Stimulated activated CD4-positive, alpha-beta T cell treated with anti-CD3 and anti-CD28 coated beads, Interleukin-2, amount 100 ng/mL, for 48 hours (primary cell): Measurements from ENCODE around the gene PIGK.

Source experiments
- DNase-seq, 2 donors: peaks; one replicate each; pipeline ENCODE4 v3.0.0-alpha.2; 2020

PIGK gene

DNA sequence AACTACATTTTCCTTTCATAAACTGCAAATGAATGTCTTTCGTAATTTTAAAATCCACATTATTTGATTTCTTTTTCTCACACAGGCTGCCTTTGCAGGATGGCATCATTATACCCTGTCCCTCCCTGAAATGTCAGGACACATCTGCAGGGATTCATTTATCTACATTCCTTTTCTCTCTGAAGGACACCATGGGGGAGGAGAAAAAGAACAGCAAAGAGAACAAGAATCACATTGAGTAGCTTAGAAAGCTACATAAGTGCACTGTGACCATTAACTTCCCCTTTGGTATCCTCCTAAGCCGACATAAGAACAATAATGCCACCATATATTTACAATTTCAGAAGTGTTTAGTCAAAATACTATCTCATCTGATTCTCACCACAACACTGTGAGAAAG lies 129.5 kb downstream of the PIGK start:
- DNase-seq = no peak

DNA sequence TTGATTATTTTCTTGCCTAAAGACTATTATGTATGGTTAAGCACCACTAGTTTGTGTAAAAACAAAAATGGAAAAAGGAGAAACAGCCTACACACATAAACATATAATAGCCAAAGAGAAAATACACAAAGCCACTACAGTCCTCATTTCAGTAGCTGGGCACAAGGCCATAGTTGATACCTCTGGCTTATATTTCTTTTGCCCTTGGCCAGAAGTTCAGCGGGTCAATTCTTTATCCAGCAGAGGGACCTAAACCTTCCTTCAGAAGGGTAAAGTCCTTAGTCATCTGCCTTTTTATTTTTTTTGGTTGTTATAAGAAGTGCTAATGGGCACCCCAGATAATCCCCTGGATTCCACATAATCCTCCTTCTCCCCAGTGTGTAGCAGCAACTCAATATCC lies 134.1 kb downstream of the PIGK start:
- no peak for DNase-seq

DNA sequence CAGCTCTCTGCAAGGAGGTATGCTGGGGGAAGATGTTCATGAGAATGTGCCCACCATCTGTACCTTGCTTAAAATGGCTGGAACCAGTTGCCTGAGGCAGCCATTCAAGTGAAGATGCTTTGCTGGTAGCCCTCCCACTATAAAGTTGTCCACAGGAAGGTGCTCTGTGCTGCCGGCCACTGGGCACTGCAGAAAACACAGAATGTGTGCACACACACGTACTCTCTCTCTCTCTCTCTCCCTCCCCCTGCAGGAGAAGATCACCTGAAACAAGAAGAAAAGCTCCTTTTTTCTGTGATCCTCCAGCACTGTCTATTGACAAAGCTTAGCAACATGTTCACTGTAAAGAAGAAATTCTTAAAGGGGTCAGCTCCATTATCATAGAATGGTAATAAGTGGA lies 134.8 kb downstream of the PIGK start:
- DNase-seq = no peak

DNA sequence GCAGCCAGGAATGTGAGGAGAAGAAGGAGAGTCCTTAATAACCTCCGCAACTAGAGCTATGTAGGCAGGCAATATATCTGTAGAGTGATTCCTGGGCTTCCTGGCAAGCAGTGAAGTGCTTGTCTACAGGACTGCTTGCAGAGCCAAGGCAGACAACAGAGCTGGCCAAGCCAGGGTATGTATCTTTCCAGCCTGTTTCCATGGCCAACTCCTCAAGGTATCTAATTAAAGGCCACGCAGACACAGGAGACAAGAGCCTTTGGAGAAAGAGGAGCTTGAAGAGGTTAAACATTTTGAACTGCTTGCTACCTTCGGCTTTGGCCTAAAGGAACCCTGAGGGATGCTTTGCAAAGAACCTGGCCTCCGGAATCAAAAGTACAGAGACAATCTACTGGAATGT lies 137.4 kb downstream of the PIGK start:
- DNase-seq = no peak

DNA sequence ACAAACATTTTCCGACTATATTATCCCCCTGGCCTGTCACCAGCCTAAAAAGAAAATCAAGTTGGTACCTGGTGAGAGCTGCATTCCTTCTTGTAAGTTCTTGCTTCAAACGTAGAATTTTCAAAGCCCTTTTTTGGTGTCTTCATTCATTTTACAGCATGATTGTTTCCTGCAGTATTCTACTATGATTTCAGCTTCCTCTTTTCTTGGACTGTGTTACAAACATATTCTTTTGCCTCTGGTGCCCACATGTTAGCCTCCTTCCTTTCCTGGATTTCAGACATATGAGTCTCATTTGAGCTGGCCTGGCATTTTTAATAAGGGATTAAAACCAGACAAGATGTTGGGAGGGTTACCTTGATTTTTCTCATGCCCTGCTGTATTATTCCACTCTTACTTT lies 142.5 kb downstream of the PIGK start:
- DNase-seq = no peak

DNA sequence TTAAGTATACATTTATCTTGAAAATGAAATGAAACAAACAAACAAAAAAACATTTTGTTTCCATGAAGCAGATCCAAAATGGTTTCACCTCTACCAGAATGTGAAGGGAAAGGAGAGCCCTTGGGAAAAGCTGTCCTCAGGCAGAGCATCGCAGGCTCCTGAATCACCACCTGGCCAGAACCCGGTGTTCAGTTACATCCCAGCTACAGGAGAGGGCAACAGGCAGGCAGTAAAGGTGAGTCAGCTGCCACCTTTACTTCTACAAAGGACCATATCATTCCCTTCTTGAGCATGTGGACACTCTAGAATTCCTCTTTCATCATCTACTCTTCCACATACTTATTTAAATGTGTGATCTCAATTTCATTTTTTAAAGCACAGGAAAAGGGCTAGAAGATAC lies 151.2 kb downstream of the PIGK start:
- no peak for DNase-seq

DNA sequence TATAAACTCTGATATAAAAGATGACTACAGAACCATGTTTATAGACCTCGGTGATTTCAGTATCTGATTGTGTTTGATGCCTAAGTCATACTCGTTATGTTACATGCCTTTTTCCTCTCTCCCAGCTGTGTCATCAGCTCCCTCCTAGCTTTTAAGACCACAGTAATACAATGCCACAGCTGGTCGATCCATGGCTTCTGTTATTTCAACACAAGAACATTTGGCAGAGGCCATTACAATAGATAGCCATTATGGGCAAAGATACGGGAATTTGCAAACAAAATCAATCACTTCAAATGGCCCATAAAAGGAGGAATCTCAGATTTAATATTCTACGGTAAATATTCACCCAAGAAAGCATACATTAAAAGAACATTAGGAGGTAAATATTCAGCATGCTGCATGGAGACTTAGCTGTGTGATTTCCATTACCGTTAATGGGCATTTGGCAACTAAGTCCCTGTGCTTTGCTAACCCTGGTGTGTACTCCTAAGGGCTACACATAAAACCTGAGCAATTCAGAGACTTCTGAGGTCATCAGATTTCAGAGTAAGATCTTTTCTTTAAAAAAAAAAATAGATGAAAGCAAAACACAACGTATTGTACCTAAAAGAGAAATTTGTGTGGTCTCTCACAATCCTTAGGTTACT lies 153.4 kb downstream of the PIGK start:
- no peak for DNase-seq

DNA sequence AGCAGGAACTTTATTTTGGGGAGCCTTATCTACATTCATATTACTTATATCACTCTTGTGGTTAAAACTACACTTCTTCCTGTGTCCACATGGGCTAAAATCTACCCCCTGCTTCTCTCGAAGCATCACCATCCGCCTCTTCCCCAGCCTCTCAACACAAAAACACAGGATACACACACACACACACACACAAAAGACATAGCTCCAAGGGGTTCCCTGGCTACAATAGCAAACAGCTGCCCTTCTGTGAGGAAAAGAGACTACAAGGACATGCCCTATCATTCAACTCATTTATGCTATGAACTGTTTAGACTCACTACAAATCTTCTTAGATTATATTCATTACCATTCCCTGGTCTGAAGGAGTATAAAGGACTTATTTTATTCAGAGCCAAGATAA lies 155.0 kb downstream of the PIGK start:
- DNase-seq = no peak

DNA sequence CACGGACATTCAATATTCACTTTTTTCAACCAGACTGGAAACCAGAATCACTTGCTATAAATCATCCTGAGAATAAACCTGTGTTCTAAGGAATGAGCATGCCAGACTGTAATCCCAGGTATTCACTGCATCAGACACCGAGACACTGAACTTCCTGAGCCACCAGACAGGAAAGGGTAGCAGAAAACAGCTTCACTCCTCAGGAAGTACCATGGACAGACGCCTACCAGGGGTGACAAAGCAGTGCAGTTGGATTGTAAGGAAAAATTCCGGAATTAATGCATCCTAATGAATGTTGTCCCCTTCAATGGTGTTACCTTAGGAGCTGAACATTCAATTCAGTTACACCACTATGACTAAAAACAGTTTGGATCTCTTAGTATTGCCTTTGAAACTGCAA lies 156.1 kb downstream of the PIGK start:
- no peak for DNase-seq

DNA sequence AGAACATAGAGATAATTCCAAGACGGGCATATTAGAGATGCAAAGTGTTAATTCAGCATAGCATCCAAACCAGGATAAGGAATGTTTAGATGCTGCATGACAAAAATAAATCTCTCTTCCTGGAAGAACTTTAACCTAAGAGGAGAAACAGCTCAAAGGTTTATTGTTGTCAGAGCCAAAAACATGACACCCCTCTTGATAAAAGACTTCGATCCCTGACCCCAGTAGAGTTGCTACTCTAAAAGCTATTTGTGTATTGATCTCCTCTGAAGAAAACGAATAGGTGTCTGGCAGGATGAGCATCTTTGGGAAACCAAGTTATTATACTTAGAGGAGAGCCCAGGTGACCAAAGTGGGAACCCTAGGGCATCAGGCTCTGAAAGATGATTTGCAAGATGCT lies 158.1 kb downstream of the PIGK start:
- DNase-seq = no peak

DNA sequence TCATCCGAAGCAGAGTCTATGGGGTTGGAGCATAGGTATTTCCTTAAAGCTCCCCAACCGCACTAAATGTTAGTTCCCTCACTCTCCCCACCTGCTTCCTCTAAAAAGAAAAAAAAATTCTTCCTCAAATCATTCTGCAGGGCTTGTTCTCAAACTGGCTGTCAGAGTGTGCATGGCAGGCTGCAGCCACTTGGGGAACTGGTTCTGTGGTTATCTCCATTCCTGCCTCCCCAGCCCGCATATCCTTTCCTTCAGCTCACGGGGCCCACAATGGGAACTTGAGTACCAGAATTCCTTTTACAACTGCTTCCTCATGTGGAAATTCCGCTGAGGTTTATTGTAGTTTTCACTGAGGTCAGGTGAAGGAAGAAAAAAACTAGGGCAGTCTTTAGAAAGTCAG lies 159.2 kb downstream of the PIGK start:
- DNase-seq = no peak

DNA sequence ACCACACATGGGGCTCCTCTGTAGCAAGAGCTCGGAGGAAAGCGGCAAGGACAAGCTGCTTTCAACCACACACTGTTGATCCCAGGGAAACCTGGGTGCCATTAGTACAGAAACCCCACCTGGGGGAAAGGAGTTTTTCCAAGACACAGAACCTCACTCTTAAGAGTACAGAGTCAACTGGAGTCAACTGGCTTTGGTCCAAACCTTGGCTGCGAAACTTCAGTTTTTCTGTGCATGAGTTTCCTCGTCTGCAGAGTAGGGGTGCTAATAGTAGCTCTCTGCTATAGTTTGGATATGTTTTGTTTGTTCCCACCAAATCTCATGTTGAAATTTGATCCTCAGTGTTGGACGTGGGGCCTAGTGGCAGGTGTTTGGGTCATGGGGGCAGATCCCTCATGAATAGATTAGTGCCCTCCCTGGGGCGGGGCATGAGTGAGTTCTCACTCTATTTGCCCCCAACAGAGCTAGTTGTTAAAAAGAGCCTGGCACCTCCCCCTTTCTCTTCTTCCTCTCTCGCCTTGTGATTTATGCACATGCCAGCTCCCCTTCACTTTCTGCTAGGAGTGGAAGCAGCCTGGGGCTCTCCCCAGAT lies 161.1 kb downstream of the PIGK start:
- no peak for DNase-seq

DNA sequence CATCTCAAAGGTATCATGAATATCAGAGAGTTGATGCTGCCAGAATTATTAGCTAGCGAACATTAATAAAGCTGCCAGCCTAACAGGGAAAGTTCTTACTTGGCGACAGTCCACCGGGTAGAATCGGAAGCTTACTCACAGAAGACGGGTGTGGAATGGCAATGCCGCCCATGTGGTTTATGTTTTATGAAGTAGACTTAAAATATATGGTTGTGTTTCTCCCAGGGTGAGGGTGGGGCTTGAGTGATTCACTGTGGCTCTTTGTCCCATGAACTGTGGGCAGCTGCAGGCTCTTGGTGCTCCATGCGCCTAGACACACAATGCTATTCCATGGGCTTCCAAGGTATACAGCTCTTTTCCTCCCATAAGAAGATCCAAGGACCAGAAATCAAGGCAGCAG lies 162.7 kb downstream of the PIGK start:
- DNase-seq = no peak

DNA sequence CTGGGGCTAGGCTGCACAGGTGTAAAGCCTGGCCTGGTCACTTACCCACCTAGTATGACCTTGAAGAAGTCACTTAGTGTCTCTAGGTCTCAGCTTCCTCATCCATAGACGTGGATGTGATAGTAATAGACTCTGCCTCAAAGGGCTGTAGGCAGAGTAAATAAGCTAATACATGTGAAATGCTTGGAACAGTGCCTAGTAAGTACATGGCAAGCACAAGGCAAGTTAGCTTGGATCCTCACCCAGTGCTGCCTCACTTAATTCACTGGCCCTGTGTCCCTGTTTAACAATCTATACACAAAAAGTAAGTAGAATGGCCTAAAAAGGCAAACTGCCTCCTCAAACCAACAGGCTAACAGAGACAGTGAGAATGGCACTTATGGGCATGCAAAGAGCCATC lies 167.8 kb downstream of the PIGK start:
- no peak for DNase-seq

DNA sequence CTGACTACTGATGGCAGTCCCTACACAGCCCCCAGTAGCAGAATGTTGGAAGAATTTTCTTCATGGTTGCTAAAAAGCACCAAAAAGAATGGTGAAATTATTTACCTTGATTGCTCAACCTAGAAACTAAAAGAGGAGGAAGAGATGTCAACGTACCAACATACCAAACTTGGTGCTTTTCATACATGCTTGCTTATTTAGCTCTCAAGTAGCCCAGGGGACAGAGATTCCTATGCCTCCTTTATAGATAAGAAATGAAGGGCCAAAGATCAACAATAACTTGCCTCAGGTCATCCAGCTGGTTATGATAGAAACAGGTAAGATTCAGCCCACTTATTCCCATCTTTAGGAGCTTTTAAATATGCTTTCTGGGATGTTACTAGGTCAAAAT lies 170.6 kb downstream of the PIGK start:
- DNase-seq = no peak

DNA sequence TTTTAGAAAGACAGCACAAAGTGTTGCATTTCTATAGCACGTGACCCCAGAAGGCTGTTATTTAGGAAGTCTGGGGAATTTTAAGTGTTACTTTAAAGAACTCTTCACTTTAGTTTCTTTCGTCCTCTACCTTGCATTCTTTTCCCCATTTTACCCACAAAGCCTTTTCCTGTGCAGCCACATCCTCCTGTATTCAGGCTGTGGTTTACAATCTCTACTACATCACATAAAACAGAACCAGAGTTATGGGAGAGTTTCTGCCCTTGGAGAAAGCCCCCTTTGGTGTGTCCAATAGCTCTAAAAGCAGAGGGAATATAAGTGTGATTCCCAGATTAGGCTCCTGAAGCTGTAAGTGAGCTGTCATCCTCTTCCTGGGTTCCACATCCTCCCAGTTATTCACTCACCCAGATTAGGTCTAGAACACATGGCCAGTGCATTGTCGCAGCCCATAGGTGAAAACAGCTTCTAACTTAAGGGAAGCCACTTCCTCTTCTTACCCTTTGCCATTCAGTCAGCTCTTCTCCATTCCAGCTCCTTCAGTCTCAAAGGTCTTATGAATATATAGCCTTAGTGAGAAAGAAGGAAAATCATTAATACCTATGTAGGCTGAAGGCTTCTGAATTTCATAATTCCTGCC lies 171.1 kb downstream of the PIGK start:
- no peak for DNase-seq

DNA sequence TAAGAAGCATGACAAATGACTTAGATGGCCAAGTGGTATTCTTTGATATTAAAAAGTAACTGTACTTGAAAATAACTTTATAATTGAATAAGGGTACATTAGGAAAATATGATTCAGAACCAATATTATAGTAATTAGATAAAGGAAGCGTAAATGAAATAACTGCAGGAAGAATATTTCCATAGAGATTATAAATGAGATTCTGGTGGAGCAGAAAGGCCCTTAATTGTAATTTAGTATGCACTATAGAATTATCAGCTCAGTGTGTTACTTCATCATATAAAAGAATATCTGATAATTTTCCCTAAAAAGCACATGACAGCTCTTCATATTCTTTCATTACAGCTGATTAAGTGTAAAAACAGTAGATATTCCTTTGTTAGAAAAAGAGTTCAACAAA lies 171.7 kb downstream of the PIGK start:
- no peak for DNase-seq

DNA sequence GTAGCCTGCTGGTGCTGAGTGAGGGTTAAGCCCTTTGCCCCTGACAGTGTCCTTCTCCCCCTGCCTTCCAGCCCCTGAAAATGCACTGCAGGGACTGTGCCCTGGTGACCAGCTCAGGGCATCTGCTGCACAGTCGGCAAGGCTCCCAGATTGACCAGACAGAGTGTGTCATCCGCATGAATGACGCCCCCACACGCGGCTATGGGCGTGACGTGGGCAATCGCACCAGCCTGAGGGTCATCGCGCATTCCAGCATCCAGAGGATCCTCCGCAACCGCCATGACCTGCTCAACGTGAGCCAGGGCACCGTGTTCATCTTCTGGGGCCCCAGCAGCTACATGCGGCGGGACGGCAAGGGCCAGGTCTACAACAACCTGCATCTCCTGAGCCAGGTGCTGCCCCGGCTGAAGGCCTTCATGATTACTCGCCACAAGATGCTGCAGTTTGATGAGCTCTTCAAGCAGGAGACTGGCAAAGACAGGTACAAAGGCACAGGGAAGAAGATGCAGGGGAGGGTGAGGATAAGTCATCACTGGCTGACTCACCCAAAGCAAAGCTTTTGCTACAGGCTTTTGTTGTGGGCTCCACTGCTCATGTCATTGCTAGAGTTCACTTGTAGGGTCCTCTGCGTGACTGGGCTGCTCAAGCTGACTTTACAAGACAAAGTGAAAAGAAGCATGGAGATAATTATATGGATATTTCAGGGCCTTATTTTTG lies 174.9 kb downstream of the PIGK start:
- DNase-seq = no peak

DNA sequence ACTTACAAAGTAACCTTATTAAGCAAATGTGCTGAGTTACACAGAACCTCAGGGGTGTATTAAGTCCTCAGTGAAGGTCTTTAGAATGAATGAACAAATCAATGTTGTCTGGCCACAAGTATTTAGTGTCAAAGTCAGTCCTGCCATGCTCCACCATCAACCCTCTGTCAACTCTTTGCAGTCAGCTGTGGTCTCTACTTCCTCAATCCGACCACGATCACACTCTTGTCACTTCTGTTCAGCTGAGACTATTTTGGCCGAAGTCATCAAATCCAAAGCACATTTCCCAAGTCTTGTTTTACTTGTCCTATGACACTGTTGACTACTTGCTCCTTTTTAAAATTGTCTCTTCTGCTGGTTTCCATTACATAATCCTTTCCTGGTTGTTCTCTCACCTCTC lies 178.4 kb downstream of the PIGK start:
- DNase-seq = no peak

DNA sequence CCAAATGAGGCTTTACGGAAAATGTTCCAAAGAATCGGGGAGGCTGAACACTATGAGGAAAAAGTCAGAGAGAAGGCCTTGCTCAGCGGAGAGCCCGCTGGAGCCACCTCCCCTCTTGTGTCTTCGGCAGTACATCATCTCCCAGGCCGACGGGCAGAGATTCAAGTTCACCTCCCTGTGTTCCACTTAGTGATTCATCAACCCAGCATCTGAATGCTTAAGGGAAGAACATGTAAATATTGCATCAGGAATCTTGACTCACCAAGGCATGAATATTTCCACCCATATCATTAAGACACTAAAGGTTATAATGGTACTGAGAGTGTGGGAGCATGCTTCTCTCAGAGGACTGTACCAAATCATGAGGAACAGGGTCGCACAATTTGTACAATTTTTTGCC lies 179.5 kb downstream of the PIGK start:
- no peak for DNase-seq

DNA sequence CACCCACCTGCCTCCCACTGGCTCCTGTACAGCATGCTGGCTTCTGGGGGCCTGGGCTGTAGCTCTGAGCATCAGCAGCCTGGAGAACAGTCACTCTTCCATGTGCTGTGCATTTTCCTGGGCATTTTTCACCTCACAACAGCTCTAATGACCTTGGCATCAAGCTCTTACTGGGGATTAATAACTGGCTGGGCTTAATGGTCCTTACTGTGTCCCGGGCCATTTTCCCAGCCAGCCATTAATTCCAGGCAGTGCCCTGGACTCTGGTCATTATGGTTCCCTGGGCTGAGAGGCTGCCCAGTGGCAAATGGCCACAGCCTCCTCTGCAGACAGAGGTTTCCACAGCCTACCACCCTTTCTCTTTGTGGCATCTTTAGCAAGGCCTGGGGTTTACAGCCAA lies 180.1 kb downstream of the PIGK start:
- no peak for DNase-seq
